HG03039 (cell line): ENCODE results near the gene ZXDC.

Source experiments
- ATAC-seq: cut with Tn5 transposase; IDR thresholded peaks from one replicate; pipeline ENCODE4 v1.9.1; 2021; ENCODE audit warnings: mild to moderate bottlenecking, moderate library complexity; ENCODE audit not compliant: unreplicated experiment

The ZXDC gene

DNA sequence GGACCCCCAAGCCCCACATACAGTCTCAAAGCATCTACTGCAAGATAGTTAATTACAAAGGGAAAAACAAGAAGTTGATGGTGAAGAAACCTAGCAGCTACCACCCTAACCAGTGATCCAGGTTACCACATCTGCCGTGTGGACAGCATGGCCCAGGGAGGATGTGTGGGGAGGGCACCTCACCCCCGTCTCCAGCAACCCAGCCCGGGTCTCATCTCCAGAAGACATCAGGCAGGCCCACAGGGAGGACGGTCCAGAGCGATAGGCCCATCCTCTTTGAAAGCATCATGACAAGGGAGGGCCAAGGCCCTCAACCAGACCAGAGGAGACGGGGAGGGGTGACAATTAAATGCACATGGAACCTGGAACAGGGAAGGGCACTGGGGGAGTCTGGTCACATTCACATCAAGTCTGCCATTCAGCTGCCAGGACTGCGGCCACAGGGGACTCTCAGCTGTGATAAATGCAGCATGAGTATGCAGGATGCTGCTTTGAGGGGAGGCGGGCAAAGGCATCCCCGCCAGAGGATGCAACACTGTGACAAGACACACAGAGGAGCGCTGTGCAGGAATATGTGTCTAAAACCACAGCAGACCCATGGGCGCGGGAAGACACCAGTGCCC, 18.8 kb downstream of the ZXDC start:
- ATAC-seq: no peak

DNA sequence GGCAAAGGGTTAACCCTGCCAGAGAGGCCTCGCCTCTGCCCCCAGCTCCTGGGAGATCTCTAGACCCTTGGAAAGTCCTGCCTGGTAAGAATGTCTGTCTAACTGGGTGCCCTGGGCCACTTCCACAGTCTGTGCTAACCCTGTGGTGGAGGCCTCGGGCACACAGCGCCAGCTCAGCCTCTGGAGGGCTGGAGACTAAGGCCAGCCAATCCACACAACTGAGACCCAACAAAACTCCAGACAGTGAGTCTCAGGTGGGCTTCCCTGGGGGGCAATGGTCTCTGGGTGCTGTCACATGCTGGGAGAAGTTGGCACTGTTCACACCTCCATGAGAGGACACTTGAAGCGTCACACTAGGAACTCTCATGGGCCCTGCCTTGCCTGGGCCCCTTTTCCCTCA, 19.5 kb downstream of the ZXDC start:
- no peak for ATAC-seq

DNA sequence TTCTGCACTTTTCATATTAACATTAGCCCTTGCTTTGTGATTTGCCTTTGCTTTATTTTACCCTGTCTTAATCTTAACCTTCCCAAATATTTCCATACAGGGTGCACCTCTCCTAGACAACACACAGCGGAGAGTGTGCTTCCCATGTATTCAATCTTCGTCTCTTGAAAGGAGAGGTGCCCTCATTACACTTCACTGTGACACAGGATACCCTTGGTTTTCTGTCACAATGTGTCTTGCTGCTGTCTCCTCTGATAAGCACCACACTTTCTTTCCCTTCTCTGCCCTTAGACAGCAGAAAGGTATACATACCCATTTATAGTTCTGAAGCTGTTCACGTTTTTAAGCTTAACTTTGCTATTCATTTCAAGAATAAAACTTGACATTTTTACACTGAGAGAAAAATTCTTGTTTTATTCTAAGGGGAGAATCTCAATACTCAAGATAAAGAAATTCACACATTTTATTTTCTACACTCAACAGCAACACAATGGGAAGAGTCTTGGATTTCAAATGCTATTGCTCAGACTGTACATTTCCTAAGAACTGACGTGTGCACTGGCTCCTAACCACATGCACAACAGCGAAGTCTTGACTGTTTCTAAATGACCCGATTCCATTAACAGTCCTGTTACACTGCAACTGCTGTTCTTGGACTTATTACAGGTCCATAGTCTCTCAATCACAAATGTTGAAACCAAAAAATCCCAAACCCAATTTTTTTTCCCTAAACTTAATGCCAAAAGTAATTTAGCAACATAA, 21.1 kb downstream of the ZXDC start:
- no peak for ATAC-seq

DNA sequence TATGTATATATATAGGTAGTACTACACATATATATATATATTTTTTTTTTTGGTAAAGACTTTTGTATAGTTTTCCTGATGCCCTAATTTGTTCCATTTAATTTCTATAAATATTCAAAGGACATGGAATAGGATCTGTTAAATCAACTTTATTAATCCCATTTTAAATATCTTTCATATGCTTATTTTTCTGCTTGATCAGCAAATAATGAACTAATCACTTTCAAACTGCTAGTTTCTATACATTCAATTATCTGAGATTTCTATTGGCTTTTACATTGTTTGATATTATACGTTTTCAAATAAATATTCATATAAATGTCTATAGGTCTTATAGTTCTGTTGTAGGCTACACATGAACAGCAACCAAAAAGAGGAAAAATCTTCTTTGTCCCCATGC, 21.7 kb downstream of the ZXDC start:
- ATAC-seq: no peak

DNA sequence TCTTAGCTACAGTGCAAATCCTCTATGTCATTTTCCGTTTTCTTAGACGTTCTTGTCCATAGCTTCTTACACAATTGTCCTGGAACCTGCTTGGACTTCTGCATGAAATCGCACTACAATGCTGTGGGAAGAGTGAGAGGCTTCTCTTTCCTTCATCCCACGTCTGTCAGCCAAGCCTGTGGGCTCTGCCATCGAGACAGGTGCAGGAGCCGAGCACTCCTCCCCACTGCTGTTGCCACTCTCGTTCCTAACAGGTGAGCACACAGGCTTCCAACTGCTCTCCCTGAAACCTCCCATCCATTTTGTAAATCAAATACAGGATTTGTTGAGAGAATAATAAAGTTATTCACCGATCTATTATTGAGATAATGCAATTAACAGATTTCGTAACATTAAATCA, 23.5 kb downstream of the ZXDC start:
- no peak for ATAC-seq

DNA sequence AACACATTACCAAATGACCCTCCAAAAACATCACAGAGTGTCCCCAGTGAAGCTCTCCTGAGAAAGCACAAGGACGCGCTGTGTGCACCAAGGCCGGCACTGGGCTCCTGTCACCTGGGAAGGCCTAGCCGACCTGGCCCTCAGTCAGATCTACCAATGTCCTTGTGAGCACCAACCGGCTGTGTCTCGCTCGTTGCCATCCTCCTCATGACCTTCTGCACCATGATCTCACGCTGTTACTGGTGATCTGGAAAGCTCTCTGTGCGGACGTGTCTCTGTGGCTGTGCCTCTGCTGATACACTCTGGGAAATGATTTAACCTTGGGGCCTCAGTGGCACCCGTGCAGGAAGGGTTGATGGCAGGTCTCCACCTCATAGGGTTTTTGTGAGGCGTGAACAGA, 24.2 kb downstream of the ZXDC start:
- ATAC-seq: no peak

DNA sequence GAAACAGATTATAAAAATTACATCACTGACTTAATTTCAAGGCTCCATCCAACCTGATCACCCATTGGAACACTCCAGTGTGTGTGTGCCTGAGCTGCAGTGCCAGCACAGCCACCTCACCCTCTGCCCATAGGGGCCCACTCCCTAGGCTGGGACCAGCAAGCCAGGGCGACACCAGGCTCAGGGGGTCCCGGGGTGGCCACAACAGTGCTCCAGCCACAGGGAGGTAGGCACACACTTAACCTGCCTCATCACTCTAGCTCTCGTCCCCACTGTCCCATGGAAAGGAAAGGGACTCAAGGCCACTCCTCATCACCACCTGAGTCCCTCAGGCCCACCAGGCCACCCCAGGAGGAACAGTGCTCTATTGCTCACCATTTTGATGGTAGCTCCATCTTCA, 24.9 kb downstream of the ZXDC start:
- no peak for ATAC-seq

DNA sequence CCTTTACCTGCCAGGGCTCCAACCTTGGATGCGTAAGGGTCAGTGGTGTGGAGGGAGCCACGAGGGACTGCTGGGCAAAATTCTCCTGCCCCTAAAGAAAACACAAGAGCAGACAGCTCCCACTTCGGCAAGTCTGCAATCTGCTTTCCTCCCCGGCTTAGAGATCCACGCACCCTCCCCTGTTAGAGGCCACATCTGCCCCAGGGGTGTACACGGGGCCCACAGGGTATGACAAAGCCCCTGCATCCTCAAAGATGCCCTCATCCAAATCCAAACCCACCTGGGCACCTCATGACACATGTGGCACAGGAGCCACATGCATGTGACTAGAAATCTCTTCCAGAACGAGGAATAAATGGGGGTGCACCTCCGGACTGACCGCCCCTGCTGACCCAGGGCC, 25.5 kb downstream of the ZXDC start:
- no peak for ATAC-seq

DNA sequence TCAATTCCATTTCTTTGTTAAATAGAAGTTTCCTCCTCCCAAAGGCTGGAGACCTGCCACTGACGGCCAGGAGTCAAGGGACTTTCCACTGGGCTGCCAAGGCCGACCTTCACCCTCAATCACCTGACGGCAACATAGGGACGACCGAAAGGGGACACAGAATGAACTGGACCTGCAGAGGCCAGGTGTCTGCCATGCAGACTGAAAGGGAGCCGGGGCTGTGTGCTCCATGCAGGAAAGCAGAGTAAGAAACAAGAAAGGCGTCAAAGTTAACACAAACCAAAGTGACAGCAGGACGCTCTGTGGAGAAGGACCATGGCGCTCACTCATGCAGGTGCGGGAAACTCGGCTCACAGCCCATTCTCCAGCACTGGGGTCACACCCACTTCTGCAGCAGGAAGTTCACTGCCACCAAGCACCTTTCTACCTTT, 26.1 kb downstream of the ZXDC start:
- ATAC-seq: no peak

DNA sequence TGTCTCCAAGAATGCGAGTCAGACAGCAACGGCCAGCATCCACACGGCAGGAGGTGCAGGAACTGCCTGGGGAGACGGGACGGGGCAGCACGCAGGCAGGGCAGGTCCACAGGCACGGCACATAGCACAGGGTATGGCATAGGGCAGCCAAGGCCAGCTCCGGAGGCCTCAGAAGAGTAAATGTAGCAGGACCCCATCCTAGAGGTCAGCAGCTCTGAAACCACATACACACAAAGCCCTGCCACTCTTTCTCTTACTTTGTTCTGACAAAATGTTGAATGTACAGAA, 26.9 kb downstream of the ZXDC start:
- ATAC-seq: no peak

DNA sequence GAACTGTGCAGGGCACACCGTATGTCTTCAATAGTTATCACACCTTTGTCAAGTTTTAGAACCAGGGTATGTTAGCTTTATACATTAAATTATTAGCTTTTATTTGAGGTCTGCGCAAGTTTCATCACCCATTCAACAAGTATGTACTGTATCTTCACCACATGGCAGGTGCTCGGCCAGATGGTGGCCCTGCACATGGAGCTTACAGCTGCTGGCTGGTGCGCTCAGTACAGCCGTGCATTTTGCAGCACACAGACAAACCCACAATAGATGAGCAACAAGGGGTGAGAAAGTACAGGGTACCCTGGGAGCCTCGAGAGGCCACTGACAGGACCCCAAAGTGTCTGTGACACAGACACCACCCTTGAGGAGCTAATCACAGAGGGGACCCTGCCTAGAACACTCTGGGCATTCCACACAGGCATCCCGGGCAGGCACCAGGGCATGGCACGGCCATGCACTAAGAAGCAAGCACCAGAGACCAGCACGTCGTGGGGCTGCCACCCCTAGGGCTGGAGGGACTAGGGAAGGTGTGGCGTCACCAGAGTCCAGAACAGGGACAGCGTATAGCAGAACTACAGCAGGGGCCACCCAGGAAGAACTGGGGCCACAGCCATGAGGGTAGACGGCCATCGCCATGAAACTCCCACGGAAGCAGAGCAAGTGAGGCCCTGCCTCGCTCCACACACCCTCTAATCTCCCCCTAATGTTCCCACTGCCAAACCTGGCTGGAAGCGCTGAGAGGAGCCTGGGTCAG, 27.4 kb downstream of the ZXDC start:
- no peak for ATAC-seq

DNA sequence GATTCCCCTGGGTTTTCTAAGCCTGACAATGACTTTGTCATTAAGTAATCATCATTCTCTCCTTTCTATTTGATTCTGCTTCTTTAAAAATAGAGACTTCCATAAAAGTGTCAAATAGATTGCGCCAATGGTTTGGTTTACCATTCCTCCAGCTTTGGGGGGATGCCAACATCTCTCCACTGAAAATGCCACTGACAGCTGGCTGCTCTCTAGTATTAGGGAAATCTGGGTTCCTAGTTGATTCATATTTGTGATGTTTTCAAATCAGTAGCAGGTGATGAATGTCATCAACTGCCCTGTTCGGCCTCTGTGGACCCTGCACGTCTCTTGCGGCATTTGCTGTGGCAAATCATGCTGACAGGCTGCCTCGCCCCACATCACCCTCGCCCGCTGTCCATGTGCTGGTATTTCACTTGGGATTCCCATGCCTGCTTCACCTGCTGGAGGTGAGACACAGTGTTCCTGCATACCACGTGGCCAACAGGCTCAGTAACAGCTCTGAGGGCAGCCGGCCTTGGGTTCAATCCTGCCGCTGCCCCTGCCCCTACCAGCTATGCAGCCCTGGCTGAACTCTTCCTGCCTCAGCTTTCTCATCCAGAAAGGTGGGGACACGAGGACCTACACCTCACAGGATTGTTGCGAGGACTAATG, 28.1 kb downstream of the ZXDC start:
- no peak for ATAC-seq

DNA sequence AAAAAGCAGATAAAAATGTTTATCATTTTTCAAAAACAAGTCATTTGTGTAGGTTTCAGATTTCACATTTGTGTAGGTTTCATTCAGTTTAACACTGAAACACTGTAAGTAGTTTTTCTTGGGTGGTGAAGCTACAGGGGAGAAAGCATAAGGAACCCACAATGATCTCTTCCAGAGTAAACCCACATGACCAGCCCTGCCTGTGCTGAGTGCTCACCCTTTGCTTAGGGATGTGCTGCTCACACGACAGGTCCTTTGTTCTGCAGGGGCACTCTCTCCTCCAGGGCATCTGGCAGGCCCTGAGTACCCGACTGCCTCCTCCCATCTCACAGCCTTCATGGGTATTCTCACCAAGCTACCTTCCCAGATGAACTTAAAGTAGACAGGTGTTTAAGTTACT, 28.9 kb downstream of the ZXDC start:
- no peak for ATAC-seq

DNA sequence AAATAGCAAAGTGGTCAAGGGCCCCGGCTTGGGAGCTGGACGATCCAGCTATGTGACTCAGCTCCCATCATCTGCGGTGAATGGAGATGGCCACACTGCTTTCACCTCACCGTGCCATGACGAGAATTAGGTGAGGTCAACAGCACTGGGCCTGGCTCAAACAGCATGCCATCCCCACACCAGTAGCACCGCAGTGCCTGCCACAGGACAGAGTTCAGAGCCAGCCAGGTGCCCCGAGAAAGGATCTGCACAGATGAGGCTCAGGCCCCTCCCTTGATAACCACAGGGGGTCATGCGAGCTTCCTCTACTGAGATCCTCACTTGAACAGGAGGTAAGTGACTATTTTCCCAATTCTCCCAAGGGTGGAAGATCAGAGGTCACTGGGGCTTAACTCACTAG, 29.4 kb downstream of the ZXDC start:
- no peak for ATAC-seq

DNA sequence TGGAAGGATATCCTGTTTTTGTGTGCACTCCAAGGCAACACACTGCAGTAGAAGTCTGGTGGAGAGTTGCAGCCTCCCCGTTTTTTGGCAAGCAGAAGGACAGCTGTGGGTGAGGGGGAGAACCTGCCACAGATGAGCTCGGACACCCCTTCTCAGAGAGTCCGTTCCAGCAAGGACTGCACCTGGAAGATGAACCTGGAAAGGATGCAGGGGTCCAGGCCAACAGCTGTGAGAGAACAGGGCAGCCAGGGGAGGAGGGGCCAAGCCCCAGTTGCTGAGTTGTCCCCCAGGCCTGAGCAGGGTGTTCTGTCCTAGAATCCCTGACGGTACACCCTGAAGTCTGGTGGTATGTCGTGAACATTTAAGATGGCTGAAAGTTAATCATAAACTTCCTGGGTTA, 30.2 kb downstream of the ZXDC start:
- no peak for ATAC-seq

DNA sequence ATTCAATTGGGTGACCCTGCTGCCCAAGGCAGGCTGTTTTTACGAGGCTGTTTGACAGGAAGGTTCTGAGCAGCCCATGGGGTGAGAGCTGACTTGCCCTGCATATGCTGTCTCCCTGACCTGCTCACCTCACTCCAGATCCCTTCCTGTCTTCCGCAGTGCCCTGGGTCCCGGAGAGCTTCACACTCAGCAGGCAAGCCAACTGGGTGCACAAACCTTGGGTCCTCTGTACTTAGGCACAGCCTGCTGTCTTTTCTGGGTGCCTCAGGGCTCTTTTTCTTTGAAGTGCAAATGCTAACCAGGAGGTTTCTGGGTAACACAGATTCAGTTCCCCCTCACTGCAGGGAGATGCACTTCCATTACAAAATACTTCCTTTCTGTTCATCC, 32.8 kb downstream of the ZXDC start:
- no peak for ATAC-seq

DNA sequence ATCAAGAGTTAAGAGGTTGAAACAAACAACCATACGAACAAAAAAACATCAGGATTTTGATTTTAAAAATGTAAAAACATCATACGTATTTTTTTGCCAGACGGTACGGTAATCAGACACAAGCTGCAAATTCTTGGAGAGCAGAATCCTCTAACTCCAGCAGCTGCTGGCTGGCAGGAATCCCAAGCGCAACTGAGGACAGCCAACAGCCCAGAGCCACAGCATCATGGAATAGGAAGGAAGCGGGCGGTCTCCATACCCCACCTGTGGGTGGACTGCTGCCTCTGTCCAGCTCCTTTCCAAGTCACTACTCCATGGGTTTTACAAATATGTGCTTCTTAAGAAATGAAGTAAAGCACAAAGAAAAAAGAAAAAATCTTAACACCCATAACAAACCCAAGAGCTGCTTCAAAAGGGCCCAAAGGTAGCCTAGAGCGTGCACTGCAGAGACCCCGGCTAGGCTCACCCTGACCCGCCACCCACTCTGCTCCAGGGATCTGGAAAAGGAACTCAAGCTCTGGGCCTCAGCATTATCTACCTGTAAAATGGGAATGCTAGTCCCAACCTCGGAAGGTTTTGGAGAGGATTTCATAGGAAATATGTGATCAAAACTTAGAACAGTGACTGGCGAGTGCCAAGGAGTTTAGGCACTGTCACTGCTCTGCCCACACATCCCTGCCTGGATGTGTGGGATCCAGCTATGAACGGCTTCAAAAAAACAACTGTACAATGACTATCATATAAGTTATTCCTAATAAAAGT, 33.4 kb downstream of the ZXDC start:
- ATAC-seq: no peak

DNA sequence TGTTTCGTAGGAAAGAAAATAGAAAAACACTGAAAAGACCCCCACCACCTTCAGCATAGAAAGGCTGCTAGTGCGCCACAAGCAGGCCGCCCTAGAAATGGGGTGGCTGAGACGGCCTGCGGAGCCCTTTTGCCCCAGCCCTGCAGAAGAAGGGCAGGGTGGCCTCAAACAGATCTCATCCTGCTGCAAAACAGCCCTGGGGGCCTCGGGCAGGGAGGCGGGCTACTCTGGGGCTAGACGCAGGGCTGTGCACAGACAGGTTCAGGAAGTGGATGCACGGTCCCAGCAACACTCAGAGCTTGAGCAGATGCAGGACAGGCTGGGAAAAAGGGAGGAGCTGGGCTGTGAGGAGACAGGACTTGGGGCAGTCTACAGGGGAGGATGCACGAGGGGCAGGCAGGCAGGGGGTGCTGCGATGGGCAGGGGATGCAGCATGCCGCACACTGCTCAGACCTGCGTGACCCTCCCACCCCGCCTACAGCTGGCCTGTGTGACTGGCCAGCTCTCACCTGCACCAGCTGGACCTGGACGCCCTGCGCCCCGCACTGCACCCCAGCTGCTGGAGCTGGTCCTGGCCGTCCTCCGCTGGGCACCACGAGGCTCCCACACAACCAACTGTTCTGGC, 34.3 kb downstream of the ZXDC start:
- ATAC-seq: no peak

DNA sequence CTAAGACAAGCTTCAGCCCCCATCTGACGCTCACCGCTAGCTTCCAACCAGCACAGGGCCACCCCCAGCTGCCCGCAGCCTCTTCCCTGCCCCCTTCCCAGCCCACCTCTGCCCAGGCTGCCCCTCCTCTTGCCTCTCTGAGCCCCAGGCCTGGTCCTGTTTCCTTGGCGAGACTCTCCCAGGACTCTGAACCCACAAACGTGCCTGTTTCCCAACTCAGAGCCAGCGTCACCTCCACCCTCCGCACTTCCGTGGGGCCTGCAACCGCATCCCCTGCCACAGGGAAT, 35.0 kb downstream of the ZXDC start:
- ATAC-seq: no peak

DNA sequence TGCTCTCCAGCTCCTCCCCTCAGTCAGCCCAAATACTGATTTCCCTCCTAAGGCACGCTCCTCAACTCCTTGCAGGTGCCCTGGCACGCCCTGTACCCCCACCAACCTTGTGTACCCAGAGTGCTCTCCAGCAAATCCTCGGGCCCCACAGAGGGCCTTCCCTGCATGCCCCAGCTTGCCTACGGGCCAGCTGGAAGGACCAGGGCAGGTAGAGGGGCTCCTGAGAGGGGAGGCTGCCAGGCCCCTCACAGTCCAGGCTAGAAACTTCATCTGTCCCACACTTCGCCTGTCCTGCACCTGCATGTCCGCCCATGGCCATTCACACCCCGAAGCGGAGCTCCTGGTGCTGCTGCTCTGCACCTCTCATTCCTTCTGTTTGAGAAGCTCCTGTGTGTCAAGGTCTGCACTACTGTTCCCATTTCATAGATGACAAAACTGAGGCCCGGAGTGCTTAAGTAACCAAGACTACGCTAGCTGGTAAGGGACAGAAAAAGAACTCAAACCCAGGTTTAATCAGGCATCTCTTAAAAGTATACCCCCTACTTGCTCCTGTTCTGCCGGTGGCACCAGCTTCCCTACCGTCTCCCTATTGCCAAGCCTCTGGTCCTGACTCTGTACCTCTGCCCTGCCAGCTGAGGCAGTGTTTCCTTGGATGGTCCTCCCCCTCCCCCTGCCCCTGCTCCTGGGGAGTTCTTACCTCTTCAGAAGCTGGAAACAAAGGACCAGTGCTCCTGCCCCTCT, 35.6 kb downstream of the ZXDC start:
- no peak for ATAC-seq
